Measurements from ENCODE around the gene GREB1.

GREB1 gene

GRCh38 chr2:11578986-11579774 is 45.3 kb downstream of the GREB1 start:
- no peak overlapping the region for H3K27ac ChIP-seq (ENCODE audit: low read length)
- H3K36me3 ChIP-seq (ENCODE audit: control insufficient read depth, low read depth, low read length) = peaks cover 4% of the 10 kb centered on the region
- no peak overlapping the region for H3K9ac ChIP-seq (ENCODE audit: low read length)
- peaks cover 15% of the 10 kb centered on the region for H3K4me1 ChIP-seq (ENCODE audit: control insufficient read depth, low read depth, low read length)
- H3K4me3 ChIP-seq (ENCODE audit: low read length) = no peak overlapping the region
- H3K9me3 ChIP-seq (ENCODE audit: control insufficient read depth, low read depth, low read length) = no peaks in the 10 kb centered on the region
- H3K27me3 ChIP-seq (ENCODE audit: control insufficient read depth, insufficient read depth, low read length) = no peaks in the 10 kb centered on the region

GRCh38 chr2:11579867-11580659 is 46.2 kb downstream of the GREB1 start:
- H3K27ac ChIP-seq (ENCODE audit: low read length) = no peak overlapping the region
- H3K9me3 ChIP-seq (ENCODE audit: control insufficient read depth, low read depth, low read length) = no peaks in the 10 kb centered on the region
- H3K9ac ChIP-seq (ENCODE audit: low read length) = no peak overlapping the region
- H3K36me3 ChIP-seq (ENCODE audit: control insufficient read depth, low read depth, low read length) = peaks cover 4% of the 10 kb centered on the region
- no peaks in the 10 kb centered on the region for H3K27me3 ChIP-seq (ENCODE audit: control insufficient read depth, insufficient read depth, low read length)
- peaks cover 14% of the 10 kb centered on the region for H3K4me1 ChIP-seq (ENCODE audit: control insufficient read depth, low read depth, low read length)
- no peak overlapping the region for H3K4me3 ChIP-seq (ENCODE audit: low read length)

- H3K27me3 ChIP-seq (ENCODE audit: control insufficient read depth, insufficient read depth, low read length) = no peaks in the 10 kb centered on the region
These were observed 46.9 kb downstream of the GREB1 start for GRCh38 chr2:11580697-11581096.

GRCh38 chr2:11581124-11581796 is 47.4 kb downstream of the GREB1 start:
- Histone ChIP-seq H3K4me1 (ENCODE audit: control insufficient read depth, low read depth, low read length) (peaks cover 14% of the 10 kb centered on the region), H3K9ac (ENCODE audit: low read length) (no peak overlapping the region)

More at GRCh38 chr2:11580697-11581096, 46.9 kb downstream of the GREB1 start:
- peaks cover 4% of the 10 kb centered on the region for H3K36me3 ChIP-seq (ENCODE audit: control insufficient read depth, low read depth, low read length)
- H3K9me3 ChIP-seq (ENCODE audit: control insufficient read depth, low read depth, low read length) = no peaks in the 10 kb centered on the region
- H3K4me3 ChIP-seq (ENCODE audit: low read length) = no peak overlapping the region
- no peak overlapping the region for H3K9ac ChIP-seq (ENCODE audit: low read length)
- H3K27ac ChIP-seq (ENCODE audit: low read length) = no peak overlapping the region
- peaks cover 14% of the 10 kb centered on the region for H3K4me1 ChIP-seq (ENCODE audit: control insufficient read depth, low read depth, low read length)

GRCh38 chr2:11581797-11582611 is 48.2 kb downstream of the GREB1 start:
- Histone ChIP-seq H3K9me3 (ENCODE audit: control insufficient read depth, low read depth, low read length) (no peaks in the 10 kb centered on the region), H3K27ac (ENCODE audit: low read length) (no peak overlapping the region), H3K27me3 (ENCODE audit: control insufficient read depth, insufficient read depth, low read length) (no peaks in the 10 kb centered on the region), H3K36me3 (ENCODE audit: control insufficient read depth, low read depth, low read length) (peaks cover 4% of the 10 kb centered on the region), H3K4me1 (ENCODE audit: control insufficient read depth, low read depth, low read length) (peaks cover 14% of the 10 kb centered on the region), H3K4me3 (ENCODE audit: low read length) (no peak overlapping the region), H3K9ac (ENCODE audit: low read length) (no peak overlapping the region)

More at GRCh38 chr2:11581124-11581796, 47.4 kb downstream of the GREB1 start:
- no peak overlapping the region for H3K27ac ChIP-seq (ENCODE audit: low read length)
- H3K27me3 ChIP-seq (ENCODE audit: control insufficient read depth, insufficient read depth, low read length) = no peaks in the 10 kb centered on the region
- H3K9me3 ChIP-seq (ENCODE audit: control insufficient read depth, low read depth, low read length) = no peaks in the 10 kb centered on the region
- no peak overlapping the region for H3K4me3 ChIP-seq (ENCODE audit: low read length)
- peaks cover 4% of the 10 kb centered on the region for H3K36me3 ChIP-seq (ENCODE audit: control insufficient read depth, low read depth, low read length)

- Histone ChIP-seq H3K4me1 (ENCODE audit: control insufficient read depth, low read depth, low read length) (peaks cover 14% of the 10 kb centered on the region), H3K36me3 (ENCODE audit: control insufficient read depth, low read depth, low read length) (peaks cover 4% of the 10 kb centered on the region), H3K27ac (ENCODE audit: low read length) (no peak overlapping the region), H3K4me3 (ENCODE audit: low read length) (no peak overlapping the region), H3K27me3 (ENCODE audit: control insufficient read depth, insufficient read depth, low read length) (no peaks in the 10 kb centered on the region), H3K9ac (ENCODE audit: low read length) (no peak overlapping the region), H3K9me3 (ENCODE audit: control insufficient read depth, low read depth, low read length) (no peaks in the 10 kb centered on the region)
These were observed 48.7 kb downstream of the GREB1 start for GRCh38 chr2:11582612-11582861.

- Histone ChIP-seq H3K27me3 (ENCODE audit: control insufficient read depth, insufficient read depth, low read length) (no peaks in the 10 kb centered on the region), H3K36me3 (ENCODE audit: control insufficient read depth, low read depth, low read length) (peaks cover 4% of the 10 kb centered on the region), H3K9me3 (ENCODE audit: control insufficient read depth, low read depth, low read length) (no peaks in the 10 kb centered on the region), H3K9ac (ENCODE audit: low read length) (no peak overlapping the region), H3K4me1 (ENCODE audit: control insufficient read depth, low read depth, low read length) (peaks cover 12% of the 10 kb centered on the region), H3K4me3 (ENCODE audit: low read length) (no peak overlapping the region), H3K27ac (ENCODE audit: low read length) (no peak overlapping the region)
These were observed 49.3 kb downstream of the GREB1 start for GRCh38 chr2:11582862-11583752.

- Histone ChIP-seq H3K9ac (ENCODE audit: low read length) (no peak overlapping the region), H3K27ac (ENCODE audit: low read length) (no peak overlapping the region)
These were observed 50.1 kb downstream of the GREB1 start for GRCh38 chr2:11583840-11584524.

GRCh38 chr2:11584525-11585056 is 50.7 kb downstream of the GREB1 start:
- H3K27me3 ChIP-seq (ENCODE audit: control insufficient read depth, insufficient read depth, low read length) = no peaks in the 10 kb centered on the region

More at GRCh38 chr2:11583840-11584524, 50.1 kb downstream of the GREB1 start:
- Histone ChIP-seq H3K36me3 (ENCODE audit: control insufficient read depth, low read depth, low read length) (peaks cover 4% of the 10 kb centered on the region), H3K4me3 (ENCODE audit: low read length) (no peak overlapping the region), H3K4me1 (ENCODE audit: control insufficient read depth, low read depth, low read length) (peaks cover 6% of the 10 kb centered on the region), H3K9me3 (ENCODE audit: control insufficient read depth, low read depth, low read length) (no peaks in the 10 kb centered on the region), H3K27me3 (ENCODE audit: control insufficient read depth, insufficient read depth, low read length) (no peaks in the 10 kb centered on the region)

GRCh38 chr2:11585071-11585470 is 51.2 kb downstream of the GREB1 start:
- Histone ChIP-seq H3K27ac (ENCODE audit: low read length) (no peak overlapping the region), H3K36me3 (ENCODE audit: control insufficient read depth, low read depth, low read length) (no peaks in the 10 kb centered on the region), H3K9me3 (ENCODE audit: control insufficient read depth, low read depth, low read length) (no peaks in the 10 kb centered on the region), H3K4me1 (ENCODE audit: control insufficient read depth, low read depth, low read length) (peaks cover 6% of the 10 kb centered on the region), H3K4me3 (ENCODE audit: low read length) (no peak overlapping the region), H3K9ac (ENCODE audit: low read length) (no peak overlapping the region), H3K27me3 (ENCODE audit: control insufficient read depth, insufficient read depth, low read length) (no peaks in the 10 kb centered on the region)

More at GRCh38 chr2:11584525-11585056, 50.7 kb downstream of the GREB1 start:
- H3K36me3 ChIP-seq (ENCODE audit: control insufficient read depth, low read depth, low read length) = no peaks in the 10 kb centered on the region
- H3K9me3 ChIP-seq (ENCODE audit: control insufficient read depth, low read depth, low read length) = no peaks in the 10 kb centered on the region
- H3K4me3 ChIP-seq (ENCODE audit: low read length) = no peak overlapping the region
- peaks cover 6% of the 10 kb centered on the region for H3K4me1 ChIP-seq (ENCODE audit: control insufficient read depth, low read depth, low read length)
- no peak overlapping the region for H3K9ac ChIP-seq (ENCODE audit: low read length)
- H3K27ac ChIP-seq (ENCODE audit: low read length) = no peak overlapping the region

Data from iPS-18a (cell line).